ENCODE results near the gene SEC22A. TPM values are rescaled to one million over a fixed set of nuclear protein-coding genes. Genes with fewer than 3 reads are reported as not detected.

Gene SEC22A
- total RNA-seq, 1 donor from 2014 or later: 6.4 TPM

GRCh38 chr3:123286308-123287023, 84.7 kb downstream of the SEC22A start:
- no peak for DNase-seq (ENCODE audit: low spot score in 2 of 2)
- Histone ChIP-seq H3K27ac (no peak overlapping the region), H3K4me1 (no peaks in the 10 kb centered on the region), H3K4me3 (no peak overlapping the region), H3K9me3 (no peaks in the 10 kb centered on the region), H3K27me3 (no peaks in the 10 kb centered on the region), H3K36me3 (peaks cover 63 to 90% of the 10 kb centered on the region in 2 donors)
- peak in 2 of 3 experiments; percentile 54 to 59 for TF ChIP-seq CTCF (IDR thresholded peaks at IDR 0.05)
- intact Hi-C loops (cut with DNase I): no loop called here

- Histone ChIP-seq H3K36me3 (peaks cover 67 to 87% of the 10 kb centered on the region in 2 donors), H3K4me1 (no peaks in the 10 kb centered on the region), H3K27me3 (no peaks in the 10 kb centered on the region), H3K27ac (no peak overlapping the region), H3K9me3 (no peaks in the 10 kb centered on the region), H3K4me3 (no peak overlapping the region)
- TF ChIP-seq CTCF (IDR thresholded peaks at IDR 0.05): no peak
- DNase-seq (ENCODE audit: low spot score in 2 of 2): no peak
- intact Hi-C loops (cut with DNase I): no loop called here
These were observed 85.6 kb downstream of the SEC22A start for GRCh38 chr3:123287051-123287961.

- DNase-seq (ENCODE audit: low spot score in 2 of 2): no peak
- no peak overlapping the region for H3K4me3 ChIP-seq
- H3K27ac ChIP-seq: no peak overlapping the region
- intact Hi-C loops (cut with DNase I): no loop called here
- TF ChIP-seq CTCF (IDR thresholded peaks at IDR 0.05): no peak
- H3K4me1 ChIP-seq: no peaks in the 10 kb centered on the region
- peaks cover 72 to 87% of the 10 kb centered on the region in 2 donors for H3K36me3 ChIP-seq
- H3K27me3 ChIP-seq: no peaks in the 10 kb centered on the region
- H3K9me3 ChIP-seq: no peaks in the 10 kb centered on the region
These were observed 86.2 kb downstream of the SEC22A start for GRCh38 chr3:123287962-123288302.

GRCh38 chr3:123289391-123290106, 87.8 kb downstream of the SEC22A start:
- Histone ChIP-seq H3K4me3 (no peak overlapping the region), H3K9me3 (no peaks in the 10 kb centered on the region), H3K27me3 (no peaks in the 10 kb centered on the region), H3K27ac (no peak overlapping the region), H3K36me3 (peaks cover 74 to 82% of the 10 kb centered on the region in 2 donors), H3K4me1 (no peaks in the 10 kb centered on the region)
- DNase-seq (ENCODE audit: low spot score in 2 of 2): no peak
- no peak for TF ChIP-seq CTCF (IDR thresholded peaks at IDR 0.05)
- intact Hi-C loops (cut with DNase I): no loop called here

- H3K4me1 ChIP-seq: no peaks in the 10 kb centered on the region
- no peak overlapping the region for H3K4me3 ChIP-seq
- TF ChIP-seq CTCF (IDR thresholded peaks at IDR 0.05): no peak
- no peaks in the 10 kb centered on the region for H3K27me3 ChIP-seq
- no peaks in the 10 kb centered on the region for H3K9me3 ChIP-seq
- H3K27ac ChIP-seq: peak overlapping the region in 1 of 2 donors; percentile 50
- DNase-seq (ENCODE audit: low spot score in 2 of 2): no peak
- intact Hi-C loops (cut with DNase I): no loop called here
- H3K36me3 ChIP-seq: peaks cover 75 to 79% of the 10 kb centered on the region in 2 donors
These were observed 88.6 kb downstream of the SEC22A start for GRCh38 chr3:123290107-123290930.
